ENCODE data around the gene CREBZF. TPM values are rescaled to one million over a fixed set of nuclear protein-coding genes. Genes with fewer than 3 reads are reported as not detected.

Gene CREBZF
- total RNA-seq, 4 donors from 2014 or later = 63.2 to 162 (median 90.5) TPM

DNA sequence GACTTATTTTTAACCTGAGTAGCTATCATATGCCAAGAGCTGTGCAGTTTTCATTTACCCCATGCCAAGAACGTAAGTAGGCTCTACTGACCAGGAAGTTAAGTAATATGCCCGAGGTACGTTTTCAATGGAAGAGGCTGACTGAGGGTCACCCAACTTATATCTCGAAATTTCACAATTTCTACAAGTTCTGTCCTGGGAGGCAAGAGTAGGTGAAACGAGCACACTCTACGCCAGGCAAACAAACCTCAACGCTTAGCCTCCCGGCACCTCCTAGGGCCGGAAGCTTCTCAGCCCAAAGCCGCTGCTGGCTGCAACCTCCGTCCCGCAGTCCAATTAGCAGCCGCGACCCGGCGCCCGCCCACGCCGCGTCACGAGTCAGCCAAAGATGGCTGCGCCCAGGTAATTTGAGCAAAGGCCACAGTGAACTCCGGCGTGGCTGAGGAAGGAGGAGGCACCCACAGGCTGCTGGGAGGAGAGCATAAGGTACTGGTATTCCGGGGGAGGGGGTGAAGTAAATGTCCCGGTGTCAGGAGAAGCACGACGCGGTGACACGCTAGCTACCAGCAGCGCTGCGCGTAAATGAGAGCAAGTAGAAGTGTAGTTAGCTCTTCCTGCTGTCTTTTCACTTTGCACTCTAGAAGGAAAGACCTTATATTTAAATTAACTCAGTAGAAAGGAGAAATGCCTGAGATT lies 17.2 kb downstream of the CREBZF start, which contains the start of gene TMEM126A:
Gene TMEM126A (plus strand): TSS at position 364 of the 696 bp plus-strand sequence. CDS start 2,289 bp downstream, outside the sequence.
- Histone ChIP-seq H3K4me3 (peak within 1 kb of the TSS; percentile 62 to 79 (median 68)), H3K9me3 (no peaks in the 10 kb centered on the region), H3K27me3 (no peaks in the 10 kb centered on the region), H3K36me3 (peaks cover 0 to 5% (median 0%) of the 10 kb centered on the region in 3 donors), H3K27ac (peak within 1 kb of the TSS; percentile 76 to 88 (median 80)), H3K4me1 (peaks cover 0 to 28% (median 2%) of the 10 kb centered on the region in 4 donors)
- DNase-seq = peak; percentile 87 to 96 (median 95)
- peak; percentile 65 to 84 for TF ChIP-seq POLR2A (IDR thresholded peaks at IDR 0.05)
- TF ChIP-seq, protein P1, sequence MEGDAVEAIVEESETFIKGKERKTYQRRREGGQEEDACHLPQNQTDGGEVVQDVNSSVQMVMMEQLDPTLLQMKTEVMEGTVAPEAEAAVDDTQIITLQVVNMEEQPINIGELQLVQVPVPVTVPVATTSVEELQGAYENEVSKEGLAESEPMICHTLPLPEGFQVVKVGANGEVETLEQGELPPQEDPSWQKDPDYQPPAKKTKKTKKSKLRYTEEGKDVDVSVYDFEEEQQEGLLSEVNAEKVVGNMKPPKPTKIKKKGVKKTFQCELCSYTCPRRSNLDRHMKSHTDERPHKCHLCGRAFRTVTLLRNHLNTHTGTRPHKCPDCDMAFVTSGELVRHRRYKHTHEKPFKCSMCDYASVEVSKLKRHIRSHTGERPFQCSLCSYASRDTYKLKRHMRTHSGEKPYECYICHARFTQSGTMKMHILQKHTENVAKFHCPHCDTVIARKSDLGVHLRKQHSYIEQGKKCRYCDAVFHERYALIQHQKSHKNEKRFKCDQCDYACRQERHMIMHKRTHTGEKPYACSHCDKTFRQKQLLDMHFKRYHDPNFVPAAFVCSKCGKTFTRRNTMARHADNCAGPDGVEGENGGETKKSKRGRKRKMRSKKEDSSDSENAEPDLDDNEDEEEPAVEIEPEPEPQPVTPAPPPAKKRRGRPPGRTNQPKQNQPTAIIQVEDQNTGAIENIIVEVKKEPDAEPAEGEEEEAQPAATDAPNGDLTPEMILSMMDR (IDR thresholded peaks at IDR 0.05) = no peak

- Histone ChIP-seq H3K27ac (peak overlapping the region; percentile 76 to 88 (median 80)), H3K9me3 (no peaks in the 10 kb centered on the region), H3K4me3 (peak overlapping the region; percentile 62 to 79 (median 68)), H3K36me3 (peaks cover 0 to 5% (median 0%) of the 10 kb centered on the region in 3 donors), H3K27me3 (no peaks in the 10 kb centered on the region), H3K4me1 (peaks cover 0 to 28% (median 2%) of the 10 kb centered on the region in 4 donors)
- peak in 1 of 3 donors; percentile 61 for DNase-seq
- TF ChIP-seq, protein P1 (IDR thresholded peaks at IDR 0.05) = no peak
- no peak for TF ChIP-seq POLR2A (IDR thresholded peaks at IDR 0.05)
Measured at GRCh38 chr11:85647078-85647477, 17.9 kb downstream of the CREBZF start.

DNA sequence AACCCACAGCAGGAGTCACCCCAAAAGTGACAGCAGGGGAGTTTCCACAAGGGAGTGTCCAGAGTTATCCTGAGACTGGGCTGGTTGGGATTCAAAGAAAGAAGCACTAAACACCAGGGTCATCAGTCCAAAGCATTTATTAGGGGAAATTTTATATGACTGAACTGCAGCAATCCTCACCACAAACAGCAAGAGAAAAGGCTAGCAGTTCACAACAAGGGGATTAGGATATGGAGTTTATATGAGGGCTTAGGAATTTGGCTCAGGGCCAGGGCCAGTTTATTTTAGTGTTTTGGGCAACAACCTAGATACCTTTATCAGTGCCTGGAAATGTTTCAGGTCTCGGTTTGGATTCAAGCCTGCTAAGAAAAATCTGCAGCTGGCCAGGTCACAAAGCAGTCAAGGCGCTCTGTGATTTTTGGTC lies 21.7 kb downstream of the CREBZF start:
- no peak for DNase-seq

GRCh38 chr11:85634747-85635146 lies 30.2 kb downstream of the CREBZF start:
- no peak for DNase-seq
- Histone ChIP-seq H3K4me3 (no peak overlapping the region), H3K36me3 (peaks cover 0 to 47% (median 0%) of the 10 kb centered on the region in 3 donors), H3K27me3 (no peaks in the 10 kb centered on the region), H3K27ac (no peak overlapping the region), H3K4me1 (peaks cover 0 to 6% (median 0%) of the 10 kb centered on the region in 4 donors), H3K9me3 (no peaks in the 10 kb centered on the region)
- no peak for TF ChIP-seq POLR2A (IDR thresholded peaks at IDR 0.05)
- TF ChIP-seq, protein P1 (IDR thresholded peaks at IDR 0.05) = no peak

More for the DNA sequence above, 21.7 kb downstream of the CREBZF start:
- Histone ChIP-seq H3K4me3 (no peak overlapping the region), H3K27me3 (no peaks in the 10 kb centered on the region), H3K4me1 (peaks cover 0 to 13% (median 0%) of the 10 kb centered on the region in 4 donors), H3K36me3 (no peaks in the 10 kb centered on the region), H3K27ac (no peak overlapping the region), H3K9me3 (no peaks in the 10 kb centered on the region)
- TF ChIP-seq, protein P1 (IDR thresholded peaks at IDR 0.05) = no peak
- TF ChIP-seq POLR2A (IDR thresholded peaks at IDR 0.05) = no peak

DNA sequence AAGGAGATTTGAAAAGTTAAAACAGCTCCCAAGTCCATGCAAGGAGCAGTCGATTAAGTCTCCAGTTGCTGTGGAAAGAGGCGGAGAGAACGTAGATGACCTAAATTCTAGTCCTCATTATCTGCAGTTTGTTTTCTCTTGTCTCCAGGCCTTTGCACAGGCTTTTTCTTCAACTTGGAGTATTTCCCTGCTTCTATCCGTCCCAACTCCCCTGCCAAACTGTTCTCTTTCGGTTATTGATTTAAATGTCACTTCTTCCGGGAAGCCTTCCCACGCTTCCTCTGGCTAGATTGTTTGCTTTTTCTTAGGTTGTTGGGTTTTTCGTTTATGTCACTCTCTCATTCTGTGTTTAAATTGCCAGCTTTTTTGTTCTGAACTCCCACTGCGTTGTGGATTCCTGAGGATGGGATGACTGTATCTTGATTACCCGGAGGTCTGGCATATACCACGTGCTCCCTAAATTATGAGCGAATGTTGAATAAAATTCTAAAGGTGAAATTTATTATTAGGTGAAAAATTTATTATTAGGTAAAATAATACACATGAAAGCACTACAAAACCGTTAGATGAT lies 36.1 kb downstream of the CREBZF start:
- Histone ChIP-seq H3K27me3 (no peaks in the 10 kb centered on the region), H3K27ac (peak overlapping the region; percentile 78 to 91 (median 89)), H3K4me3 (peak overlapping the region; percentile 58 to 82 (median 64)), H3K9me3 (no peaks in the 10 kb centered on the region), H3K36me3 (peaks cover 0 to 10% (median 0%) of the 10 kb centered on the region in 3 donors), H3K4me1 (peaks cover 0 to 20% (median 0%) of the 10 kb centered on the region in 4 donors)
- no peak for TF ChIP-seq POLR2A (IDR thresholded peaks at IDR 0.05)
- TF ChIP-seq, protein P1 (IDR thresholded peaks at IDR 0.05) = no peak
- DNase-seq = no peak

Data from Peyer's patch (tissue), 4 donors.